NCI-H2081 treated with DMSO at 0.1 percent for 48 hours (cell line): ENCODE results near the gene ARRDC4.
A peak's percentile ranks its signal among the peaks of the same experiment; 100 is the strongest.

Experiments used
- DNase-seq: peaks from one replicate; lab custom pipeline; 2025; lab: John Stamatoyannopoulos, UW

ARRDC4 gene, protein sequence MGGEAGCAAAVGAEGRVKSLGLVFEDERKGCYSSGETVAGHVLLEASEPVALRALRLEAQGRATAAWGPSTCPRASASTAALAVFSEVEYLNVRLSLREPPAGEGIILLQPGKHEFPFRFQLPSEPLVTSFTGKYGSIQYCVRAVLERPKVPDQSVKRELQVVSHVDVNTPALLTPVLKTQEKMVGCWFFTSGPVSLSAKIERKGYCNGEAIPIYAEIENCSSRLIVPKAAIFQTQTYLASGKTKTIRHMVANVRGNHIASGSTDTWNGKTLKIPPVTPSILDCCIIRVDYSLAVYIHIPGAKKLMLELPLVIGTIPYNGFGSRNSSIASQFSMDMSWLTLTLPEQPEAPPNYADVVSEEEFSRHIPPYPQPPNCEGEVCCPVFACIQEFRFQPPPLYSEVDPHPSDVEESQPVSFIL

DNA sequence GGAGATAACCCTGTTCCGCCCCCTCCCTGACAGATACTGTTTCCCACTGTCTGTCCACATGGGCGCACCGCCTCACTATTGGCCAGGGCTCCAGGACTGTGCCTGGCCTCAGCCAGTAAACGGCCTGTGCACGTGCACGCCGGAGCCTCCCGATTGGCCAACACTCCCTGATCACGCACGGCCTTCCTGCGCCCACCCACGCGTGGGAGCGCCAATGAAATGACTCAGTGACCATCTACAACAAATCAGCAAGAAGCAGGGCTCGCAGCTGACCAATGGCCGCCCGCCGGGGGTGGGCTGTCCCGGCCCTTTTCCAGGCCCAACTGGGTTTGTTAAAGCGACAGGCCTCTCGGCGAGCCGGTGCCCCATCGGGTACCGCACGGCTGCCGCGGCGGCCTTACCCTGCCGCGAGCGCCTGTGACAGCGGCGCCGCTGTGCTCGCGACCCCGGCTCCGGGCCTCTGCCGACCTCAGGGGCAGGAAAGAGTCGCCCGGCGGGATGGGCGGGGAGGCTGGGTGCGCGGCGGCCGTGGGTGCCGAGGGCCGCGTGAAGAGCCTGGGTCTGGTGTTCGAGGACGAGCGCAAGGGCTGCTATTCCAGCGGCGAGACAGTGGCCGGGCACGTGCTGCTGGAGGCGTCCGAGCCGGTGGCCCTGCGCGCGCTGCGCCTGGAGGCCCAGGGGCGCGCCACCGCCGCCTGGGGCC is at the start of gene ARRDC4:
Gene ARRDC4, plus strand, starts transcription at position 340 of the 703 bp plus-strand sequence. Its CDS starts 159 bp downstream, at position 499.
- peak; percentile 97 for DNase-seq

DNA sequence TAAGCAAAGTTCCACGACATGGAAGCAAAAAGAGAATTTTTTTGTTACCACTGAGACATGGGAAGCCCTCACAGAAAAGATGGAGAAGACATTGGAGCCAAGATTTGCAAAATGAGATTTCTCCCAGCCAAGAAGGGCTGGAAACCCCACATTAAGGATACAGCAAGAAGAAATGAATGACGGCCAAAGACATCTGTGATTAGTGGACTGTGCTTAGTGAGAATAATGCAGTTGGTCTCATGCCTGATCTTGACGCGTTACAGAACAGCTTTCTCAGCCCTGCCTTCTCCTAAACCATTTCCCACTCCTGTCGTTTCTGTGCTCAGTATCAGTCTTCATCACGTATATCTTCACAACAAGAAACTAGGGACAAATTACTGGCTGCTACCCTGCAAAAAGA is 45.8 kb upstream of the ARRDC4 start:
- DNase-seq, result no peak

DNA sequence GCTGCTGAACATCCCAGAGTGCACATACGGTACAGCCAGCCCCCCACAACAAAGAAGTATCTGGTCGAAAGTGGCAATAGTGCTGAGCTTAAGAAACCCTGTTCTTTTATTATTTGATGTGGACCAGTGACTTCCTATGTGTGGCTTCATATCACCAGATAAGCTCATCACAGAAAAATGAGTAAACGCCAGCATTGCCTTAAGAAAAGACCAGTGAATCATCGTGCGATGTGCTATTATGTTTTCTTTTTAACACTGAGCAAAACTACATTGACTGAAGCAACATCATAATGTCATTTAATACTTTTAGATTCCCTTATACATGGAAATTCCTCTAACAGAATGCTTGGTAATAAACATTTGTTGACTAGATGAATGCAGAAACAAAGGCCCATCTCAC is 45.2 kb upstream of the ARRDC4 start:
- DNase-seq, result no peak

DNA sequence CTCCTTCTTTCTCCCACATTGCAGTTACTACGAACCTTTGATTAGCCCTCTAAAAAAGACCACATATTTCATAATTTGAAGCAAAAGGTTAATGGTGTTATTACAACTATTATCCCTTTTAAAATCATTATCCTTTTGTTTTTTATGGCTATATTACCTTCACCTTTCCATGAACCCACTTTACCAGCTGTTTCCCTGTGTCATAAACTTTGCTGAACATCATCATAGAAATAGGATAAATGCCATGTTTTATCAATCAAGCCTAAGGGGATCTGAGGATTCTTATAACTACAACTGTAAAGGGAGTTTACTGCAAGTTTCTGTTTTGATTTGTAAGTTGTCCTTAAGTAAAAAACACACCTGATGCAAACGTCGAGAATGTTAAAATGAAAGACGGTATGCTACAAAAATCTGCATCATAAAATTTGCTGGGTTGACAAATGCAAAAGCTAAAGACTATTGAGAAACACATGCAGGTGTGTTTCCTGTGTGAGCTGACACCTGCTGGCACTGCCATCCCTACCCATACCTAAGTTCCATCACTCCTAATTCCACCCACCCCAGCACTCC is 39.1 kb upstream of the ARRDC4 start:
- DNase-seq, result no peak

DNA sequence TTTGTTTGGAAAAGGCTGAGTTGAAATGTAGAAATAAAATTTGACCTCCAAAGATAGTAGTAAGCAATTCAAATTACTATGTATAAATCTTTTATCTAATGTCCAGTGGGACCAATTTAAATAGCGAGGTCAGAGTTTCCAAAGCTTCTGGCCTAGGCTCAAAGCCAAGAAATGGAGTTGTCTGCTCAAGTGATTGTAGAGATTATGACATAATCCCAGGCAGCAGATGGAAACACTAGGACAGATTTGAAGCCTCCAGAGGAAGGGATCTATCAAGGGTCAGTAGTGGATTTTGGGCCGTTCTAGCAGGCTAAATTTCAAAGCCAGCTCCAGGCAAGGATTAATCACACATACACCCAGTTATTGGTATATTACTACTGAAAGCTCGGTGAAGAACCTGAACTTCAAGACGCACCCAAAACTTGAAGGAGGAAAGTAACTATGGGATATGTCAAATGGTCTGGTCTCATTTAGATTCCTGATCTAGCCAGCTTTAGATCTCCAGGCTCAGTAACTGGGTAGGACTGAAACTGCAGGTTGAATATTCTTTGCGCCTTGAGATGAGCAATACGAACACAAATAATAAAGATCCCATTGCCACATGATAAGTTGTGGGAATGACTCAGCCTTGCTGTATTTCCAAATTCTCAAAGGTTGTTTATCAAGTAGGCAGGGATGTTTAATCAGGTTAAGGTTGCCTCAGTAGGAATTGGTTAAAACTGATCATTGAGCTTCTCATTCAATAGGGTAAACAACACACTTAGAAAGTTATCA is 30.9 kb upstream of the ARRDC4 start:
- DNase-seq, result no peak

DNA sequence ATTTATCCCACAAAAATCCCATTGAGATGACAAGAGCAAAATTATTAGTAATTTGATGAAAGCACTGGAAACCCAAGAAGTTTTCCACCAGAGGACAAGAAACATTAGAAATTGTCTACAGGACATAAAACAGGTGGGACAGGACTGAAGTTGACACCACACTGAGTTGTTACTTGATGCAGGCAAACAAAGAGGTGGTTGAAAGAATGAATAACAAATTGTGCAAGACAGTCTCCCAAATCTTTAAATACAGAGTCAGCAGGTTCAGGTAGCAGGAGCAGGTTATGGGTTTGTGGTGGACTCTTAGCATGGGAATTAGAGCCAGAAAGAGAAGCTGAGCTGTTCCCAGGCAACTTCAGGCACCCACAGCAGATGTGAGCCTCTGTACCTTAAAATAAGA is 30.3 kb upstream of the ARRDC4 start:
- DNase-seq, result no peak

DNA sequence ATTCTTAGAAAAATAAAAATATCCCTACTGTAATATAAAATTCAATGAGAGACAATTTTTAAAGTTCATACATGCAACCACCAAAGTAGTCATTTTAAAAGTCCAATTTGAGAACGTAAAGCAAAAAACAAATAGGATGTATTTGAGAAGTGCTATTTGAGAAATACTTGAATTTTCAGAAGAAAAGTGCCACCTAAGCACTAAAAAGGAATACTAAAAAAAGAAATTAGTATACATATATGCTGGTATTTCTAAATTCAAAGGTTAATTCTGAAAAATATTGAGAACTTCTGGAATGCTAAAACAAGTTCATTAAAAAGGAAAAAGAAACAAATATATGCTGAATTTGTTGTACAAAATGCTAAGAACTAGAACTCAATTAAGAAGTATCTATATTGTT is 29.2 kb upstream of the ARRDC4 start:
- no peak for DNase-seq

DNA sequence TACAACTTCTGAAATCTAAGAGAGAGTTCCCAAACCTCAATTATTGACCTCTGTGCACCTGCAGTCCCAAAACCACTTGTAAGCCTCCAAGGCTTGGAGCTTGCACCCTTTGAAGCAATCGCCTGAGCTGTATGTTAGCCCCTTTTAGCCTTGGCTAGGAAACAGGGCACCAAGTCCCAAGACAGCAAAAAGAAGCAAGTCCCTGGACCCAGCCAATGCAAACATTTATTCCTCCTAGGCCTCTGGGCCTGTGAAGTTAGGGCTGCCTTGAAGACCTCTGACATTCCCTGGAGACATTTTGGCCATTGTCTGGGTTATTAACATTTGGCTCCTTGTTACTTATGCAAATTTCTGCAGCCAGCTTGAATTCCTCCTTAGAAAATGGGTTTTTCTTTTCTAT is 26.9 kb upstream of the ARRDC4 start:
- DNase-seq, result no peak

DNA sequence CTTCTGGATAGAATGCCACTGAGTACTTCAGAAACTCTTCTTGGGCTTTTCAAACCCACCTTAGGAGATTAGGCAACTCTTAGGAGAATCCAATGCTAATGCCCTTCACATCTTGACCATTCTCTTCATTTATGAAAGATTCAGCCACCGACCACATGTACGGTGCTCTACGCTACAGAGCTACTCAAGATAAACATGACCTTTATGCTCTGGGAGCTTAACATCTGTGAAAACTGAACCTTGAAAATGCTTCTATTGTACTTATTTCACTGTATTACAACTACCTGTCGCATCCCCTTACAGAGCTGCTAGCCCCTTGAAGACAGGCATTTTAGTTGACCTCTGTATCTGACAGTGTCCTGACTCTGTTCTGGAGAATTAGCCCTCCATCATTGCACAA is 19.5 kb upstream of the ARRDC4 start:
- DNase-seq, result no peak

DNA sequence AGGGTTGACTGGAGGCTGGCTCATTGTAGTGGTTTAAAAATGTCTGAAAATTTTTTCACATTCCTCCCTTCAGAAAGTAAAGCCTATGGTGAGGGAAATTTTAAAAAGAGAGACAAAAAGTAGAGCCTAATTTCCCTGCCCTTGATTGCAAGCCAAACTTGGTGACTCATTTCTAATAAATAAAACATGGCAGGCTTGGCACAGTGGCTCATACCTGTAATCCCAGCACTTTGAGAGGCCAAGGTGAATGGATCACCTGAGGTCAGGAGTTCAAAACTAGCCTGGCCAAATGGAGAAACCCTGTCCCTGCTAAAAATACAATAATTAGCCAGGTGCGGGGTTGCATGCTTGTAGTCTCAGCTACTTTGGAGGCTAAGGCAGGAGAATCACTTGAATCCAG is 18.9 kb upstream of the ARRDC4 start:
- DNase-seq, result no peak

DNA sequence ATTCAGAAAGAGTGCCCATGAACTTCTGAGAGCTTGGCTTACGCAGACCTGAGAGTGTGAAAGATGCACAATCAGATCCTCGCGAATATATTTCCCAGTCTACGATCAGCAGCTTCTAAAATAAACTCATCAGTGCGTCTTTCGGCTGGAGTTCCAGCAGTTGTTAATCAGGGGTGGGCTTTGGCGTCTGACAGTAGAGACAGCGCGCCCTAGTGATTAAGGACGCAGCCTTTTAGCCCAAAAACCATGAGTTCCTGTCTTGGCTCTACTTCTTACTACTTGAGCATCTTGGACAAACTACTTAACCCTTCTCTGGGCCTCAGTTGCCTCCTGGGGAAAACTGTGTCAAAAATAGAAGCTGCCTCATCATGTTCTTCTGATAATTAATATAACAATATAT is 15.8 kb upstream of the ARRDC4 start:
- DNase-seq, result no peak

DNA sequence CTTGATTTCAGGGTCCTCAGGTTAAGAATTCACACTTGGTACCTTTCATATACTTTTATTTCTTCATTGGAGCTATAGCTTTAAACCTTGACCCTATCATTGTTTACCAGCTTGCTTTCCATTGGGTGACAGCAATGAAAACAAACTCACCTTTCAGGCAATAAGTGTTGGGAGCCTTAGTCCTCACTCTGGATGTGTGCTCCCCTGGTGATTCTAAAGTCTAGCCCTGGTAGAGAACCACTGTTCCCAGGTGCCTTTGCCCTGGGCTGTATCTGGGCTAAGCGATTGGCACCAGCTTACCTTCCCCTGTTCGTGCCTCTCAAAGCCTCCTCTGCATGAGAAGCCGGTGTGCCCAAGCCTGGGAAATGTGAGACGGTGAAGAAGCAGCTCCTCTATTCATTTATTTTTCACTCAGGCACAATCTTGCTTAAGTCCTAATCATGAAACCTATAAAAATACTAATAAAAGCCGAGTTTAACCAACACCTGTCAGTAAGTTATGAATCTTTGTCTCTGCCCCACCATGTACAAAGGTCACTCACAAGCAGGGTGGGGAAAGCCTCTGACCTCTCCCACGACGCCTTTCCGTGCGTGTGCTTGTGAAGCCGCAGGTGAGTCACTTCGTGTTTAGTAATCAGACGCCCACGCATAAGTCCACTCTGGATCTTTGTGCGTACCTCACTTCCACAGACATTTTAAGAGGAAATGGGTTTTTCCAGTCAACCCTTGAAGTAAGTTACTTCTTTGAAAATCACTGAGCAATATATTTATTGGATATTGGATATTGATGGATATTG is 12.8 kb upstream of the ARRDC4 start:
- DNase-seq, result no peak

DNA sequence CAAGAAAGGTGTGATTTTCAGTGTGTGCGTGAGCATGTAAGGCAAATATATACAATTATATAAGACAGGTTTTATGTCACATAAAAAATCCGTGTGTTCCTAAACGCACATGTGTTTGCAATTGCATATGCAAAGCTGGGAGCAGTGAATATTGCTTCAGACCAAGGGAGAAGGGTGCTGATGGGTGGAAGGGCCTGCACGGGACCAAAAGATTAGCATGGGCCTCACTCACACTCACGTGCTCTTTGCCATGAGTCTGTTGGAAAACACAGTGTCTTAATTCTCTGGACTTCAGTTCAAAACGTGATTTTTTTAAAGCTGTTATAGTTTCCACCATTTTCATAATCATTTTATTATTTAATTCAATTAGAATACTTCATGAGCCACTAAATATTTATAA is 7.2 kb upstream of the ARRDC4 start:
- no peak for DNase-seq

DNA sequence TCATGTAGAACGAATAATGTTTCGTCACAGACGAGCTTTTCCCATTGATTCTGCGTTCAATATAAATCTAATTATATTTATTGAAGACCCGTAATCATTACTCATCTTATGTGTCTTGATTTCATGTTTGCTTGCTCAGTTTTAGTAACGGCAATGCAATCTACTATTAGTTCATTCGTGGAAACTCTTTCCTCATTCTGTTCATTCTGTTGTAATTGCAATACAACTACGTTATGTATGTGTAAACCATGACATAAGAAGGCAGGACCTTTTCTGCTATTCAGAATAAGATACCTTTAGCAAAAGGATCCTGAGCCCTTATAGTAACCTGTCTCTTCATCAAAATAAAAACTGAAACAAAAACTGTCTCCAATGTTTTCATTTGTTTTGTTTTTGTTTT is 6.8 kb upstream of the ARRDC4 start:
- DNase-seq, result no peak

DNA sequence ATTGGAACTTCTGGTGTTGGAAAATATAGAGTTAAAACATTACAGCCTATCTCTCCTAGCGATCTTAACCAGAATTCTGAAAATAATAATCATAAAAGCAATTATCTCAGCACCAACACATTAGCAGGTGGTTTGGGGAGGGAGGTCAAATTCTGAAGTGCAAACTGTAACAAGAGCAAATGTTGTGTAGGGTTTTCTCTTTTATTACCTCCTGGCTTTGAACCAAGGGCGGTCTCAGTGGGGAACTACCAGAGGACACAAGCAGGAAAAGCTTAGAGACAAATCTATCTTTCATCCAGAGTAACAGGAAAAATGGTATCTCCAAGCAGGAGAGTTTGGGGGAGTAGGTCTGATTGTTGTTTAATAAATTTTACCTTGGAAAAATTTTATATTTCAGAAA is 5.5 kb upstream of the ARRDC4 start:
- DNase-seq, result peak; percentile 15

DNA sequence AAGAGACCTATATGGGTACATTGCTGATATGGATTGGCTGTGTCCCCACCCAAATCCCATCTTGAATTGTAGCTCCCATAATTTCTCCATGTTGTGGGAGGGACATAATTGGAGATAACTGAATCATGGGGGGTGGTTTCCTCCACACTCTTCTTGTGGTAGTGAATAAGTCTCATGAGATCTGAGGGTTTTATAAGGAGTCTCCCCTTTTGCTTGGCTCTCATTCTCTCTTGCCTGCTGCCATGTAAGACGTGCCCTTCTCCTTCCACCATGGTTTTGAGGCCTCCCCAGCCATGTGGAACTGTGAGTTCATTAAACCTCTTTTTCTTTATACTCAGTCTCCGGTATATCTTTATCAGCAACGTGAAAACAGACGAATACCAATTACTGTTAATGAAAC is 5.0 kb upstream of the ARRDC4 start:
- DNase-seq, result no peak

DNA sequence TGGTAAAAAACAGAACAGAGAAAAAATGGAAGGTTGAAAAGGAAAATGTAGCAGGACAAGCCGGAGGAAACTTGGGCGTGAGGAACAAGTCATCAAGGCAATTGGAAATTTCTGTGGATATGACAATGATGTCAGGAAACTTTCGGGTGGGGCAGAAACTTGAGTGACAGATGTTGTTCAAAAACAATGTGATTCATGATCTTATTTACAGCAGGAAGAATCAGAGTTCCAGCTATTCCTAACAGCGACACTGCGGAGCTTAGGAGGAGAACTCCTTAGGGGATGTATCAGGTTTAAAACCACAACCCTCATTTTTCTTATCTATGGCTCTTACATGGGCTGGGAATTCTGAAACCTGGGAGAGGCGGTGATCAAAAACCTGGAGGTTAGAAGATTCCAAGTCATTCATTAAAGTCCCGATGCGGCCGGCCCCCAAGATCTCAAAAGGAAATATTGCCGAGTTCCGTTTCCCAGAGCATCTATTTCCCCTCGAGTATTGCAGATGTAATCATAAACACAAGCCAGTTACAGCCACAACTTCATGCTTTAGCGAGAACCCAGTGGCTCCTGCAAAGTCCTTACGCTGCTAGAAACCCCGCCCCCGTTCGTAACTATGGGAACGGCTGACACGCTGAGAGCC is 659 bp upstream of the ARRDC4 start:
- no peak for DNase-seq

DNA sequence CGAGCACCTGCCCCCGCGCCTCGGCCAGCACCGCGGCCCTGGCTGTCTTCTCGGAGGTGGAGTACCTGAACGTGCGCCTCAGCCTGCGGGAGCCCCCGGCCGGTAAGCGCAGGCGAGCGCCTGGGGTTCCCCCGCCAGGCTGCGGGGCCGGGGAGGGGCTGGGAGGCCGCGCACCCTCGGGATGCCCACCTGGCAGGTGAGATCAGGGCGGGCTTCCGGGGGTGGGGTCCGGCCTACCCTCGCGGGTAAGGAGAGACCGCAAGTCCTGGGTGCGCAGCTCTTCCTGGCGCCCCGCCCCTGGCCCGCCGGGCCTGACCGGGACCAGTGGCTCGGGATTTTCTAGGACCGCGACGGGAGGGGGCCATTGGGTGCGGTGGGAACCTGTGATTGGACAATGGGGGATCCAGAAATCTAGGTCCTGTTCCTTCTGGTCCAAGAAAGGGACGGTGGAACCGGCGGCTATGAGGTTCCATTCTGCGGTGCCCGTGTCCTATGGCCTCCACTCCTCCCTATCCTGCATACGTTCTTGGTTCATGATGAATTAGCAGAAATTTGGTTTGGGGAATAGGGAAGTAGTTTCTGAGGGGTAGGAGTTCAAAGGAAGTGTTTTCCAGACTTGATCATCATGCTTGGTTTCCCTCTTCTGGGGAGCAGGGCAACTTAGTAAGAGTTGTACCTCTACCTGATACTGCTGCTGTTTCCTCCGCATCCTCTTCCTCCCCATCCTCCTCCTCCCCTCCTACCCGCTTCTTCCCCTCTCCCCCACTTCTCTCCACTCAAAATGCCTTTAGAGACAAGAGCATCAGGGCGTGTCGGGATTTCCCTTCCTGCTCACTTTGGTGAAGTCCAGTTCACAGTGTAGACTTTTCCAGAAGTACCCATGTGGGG is 808 bp downstream of the ARRDC4 start:
- DNase-seq, result no peak

DNA sequence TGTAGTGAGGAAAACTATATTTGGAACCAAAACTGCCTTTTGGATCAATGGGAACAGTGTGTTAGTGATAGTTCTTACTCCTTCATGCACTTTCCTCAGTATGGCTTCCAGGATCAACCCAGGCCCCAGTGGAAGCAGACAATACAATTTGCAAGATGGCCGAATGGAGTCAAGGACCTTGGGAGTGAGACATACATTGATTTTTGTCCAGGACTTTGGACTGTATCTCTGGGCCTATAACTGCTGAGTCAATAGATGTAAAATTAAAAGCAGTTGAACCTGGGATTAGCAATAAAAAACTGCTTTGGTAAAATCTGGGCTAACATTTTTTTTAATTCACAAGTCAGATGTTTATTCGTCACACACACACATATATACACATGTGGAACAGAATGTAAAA is 1.8 kb downstream of the ARRDC4 start:
- no peak for DNase-seq

DNA sequence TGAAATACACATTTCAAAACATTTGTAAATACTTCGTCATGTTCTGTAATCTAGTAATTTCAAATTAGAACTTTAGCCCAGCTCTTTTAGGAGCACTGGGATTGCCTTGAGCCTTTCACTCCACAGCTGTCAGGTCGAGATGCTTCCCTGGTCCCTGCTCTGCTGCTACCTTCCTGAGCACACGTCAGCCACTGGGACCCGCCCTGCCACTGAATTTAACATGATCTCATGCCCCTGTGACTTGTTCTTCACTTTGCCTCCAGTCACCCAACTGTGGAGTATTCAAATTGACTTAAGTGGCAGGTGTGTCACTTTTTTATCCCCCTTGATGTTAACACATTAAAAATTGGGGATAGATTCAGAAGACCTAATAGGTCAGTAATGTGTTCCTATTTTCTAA is 3.3 kb downstream of the ARRDC4 start:
- DNase-seq, result no peak
